ENCODE results near the gene S1PR3. TPM values are rescaled to one million over a fixed set of nuclear protein-coding genes. Genes with fewer than 3 reads are reported as not detected.

S1PR3 gene
- total and polyA plus RNA-seq, 9 of the 15 experiments (the other 6 are each of a cell fraction or from before 2014, with no cell fraction given), result 0.03 to 2.0 (median 0.29) TPM

DNA sequence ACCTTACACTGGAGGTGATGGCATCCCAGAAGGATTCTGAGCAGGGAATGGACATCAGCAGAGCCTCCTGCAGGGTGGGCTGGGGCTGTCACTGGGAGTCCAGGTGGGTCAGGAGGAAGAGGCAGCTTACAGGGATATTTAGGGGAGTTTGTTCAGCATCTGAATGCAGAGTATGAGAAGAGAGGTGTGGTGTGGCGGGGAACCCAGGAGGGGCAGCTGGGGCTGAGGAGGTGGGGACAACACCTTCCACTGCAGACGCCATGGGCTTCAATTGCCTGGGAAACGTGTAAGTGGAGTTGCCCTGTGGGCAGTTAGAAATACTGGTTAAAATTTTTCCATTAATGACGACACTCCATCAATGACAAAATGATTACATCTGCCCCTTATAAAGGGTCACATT lies 33.5 kb downstream of the S1PR3 start:
- no peak for DNase-seq (ENCODE audit: extremely low read depth in 1 of 4, low spot score in 3 of 4)
- Histone ChIP-seq H3K36me3 (ENCODE audit: control insufficient read depth, insufficient read depth, low read length) (no peaks in the 10 kb centered on the region), H3K27me3 (ENCODE audit: control insufficient read depth in 2 of 2, insufficient read depth in 2 of 2, low read length in 2 of 2) (no peaks in the 10 kb centered on the region), H3K9me3 (replicated peaks; ENCODE audit: control insufficient read depth, insufficient read depth, low read depth, low read length) (no peaks in the 10 kb centered on the region), H3K4me2 (ENCODE audit: insufficient read depth, low read length) (no peak overlapping the region), H3K9me1 (ENCODE audit: control insufficient read depth, insufficient read depth, low read length) (no peaks in the 10 kb centered on the region), H4K20me1 (replicated peaks; ENCODE audit: control insufficient read depth, insufficient read depth, low read length) (no peaks in the 10 kb centered on the region), H3K9ac (ENCODE audit: insufficient read depth in 1 of 2, low read depth in 2 of 2, low read length in 2 of 2) (no peak overlapping the region), H3K4me1 (replicated peaks in 1 of 2; ENCODE audit: control insufficient read depth in 2 of 2, insufficient read depth in 2 of 2, low read length in 2 of 2) (no peaks in the 10 kb centered on the region), H3K4me3 (no peak overlapping the region), H3K27ac (ENCODE audit: extremely low read depth, low read depth, low read length) (no peak overlapping the region), H3K79me2 (ENCODE audit: control insufficient read depth, insufficient read depth, low read length) (no peaks in the 10 kb centered on the region), H2AFZ (ENCODE audit: low read depth, low read length) (no peak overlapping the region)
- 0% methylated on average over 2 of the region's 4 CpGs for WGBS (ENCODE audit: insufficient coverage, low coverage, missing lambda C conversion rate)
- ATAC-seq, result no peak
- intact Hi-C loops (cut with micrococcal nuclease), result no loop called here
- ChIA-PET POLR2A (interaction anchor here (0.6 kb wide), 1 partner anchor 286 kb away, joined by 3 read pairs; no protein-coding TSS in a partner anchor), CTCF (ENCODE audit: low intra/inter-chr PET ratio) (no interaction called here)
- in situ Hi-C loops (cut with MboI), result loop anchor here (25.0 kb wide), 1 partner anchor 1062 kb away; the partner anchor contains the start of gene CDK20
- BruUV-seq (replicated peaks), result no TSS peak
- no peak for FAIRE-seq
- TF ChIP-seq JUND (IDR thresholded peaks at IDR 0.05; ENCODE audit: borderline replicate concordance, low read depth, low read length) (no peak), JUND (tag; IDR thresholded peaks at IDR 0.05; ENCODE audit: borderline replicate concordance, low read depth, low read length) (no peak), ELF2 (CRISPR knock-in tag; IDR thresholded peaks at IDR 0.05) (no peak), ZNF146 (CRISPR knock-in tag; IDR thresholded peaks at IDR 0.05; ENCODE audit: unreplicated experiment) (no peak), RNF2 (IDR thresholded peaks at IDR 0.05) (no peak), BRCA1 (IDR thresholded peaks at IDR 0.05) (no peak), BRCA1 (CRISPR knock-in tag; IDR thresholded peaks at IDR 0.05) (no peak), SREBF1 (IDR thresholded peaks at IDR 0.05; ENCODE audit: borderline replicate concordance, low read depth, low read length) (no peak), FOXM1 (IDR thresholded peaks at IDR 0.05; ENCODE audit: low read depth) (no peak), FOXM1 (CRISPR knock-in tag; IDR thresholded peaks at IDR 0.05; ENCODE audit: low read depth) (no peak), KLF13 (tag; IDR thresholded peaks at IDR 0.05; ENCODE audit: borderline replicate concordance, low read depth) (no peak), NBN (IDR thresholded peaks at IDR 0.05; ENCODE audit: low read depth) (no peak), ZNF121 (CRISPR knock-in tag; conservative IDR thresholded peaks at IDR 0.05) (no peak), MEIS2 (IDR thresholded peaks at IDR 0.05; ENCODE audit: partially characterized antibody) (no peak), ZNF197 (CRISPR knock-in tag; IDR thresholded peaks at IDR 0.05; ENCODE audit: low read depth) (no peak), DIDO1 (tag; IDR thresholded peaks at IDR 0.05; ENCODE audit: low read depth) (no peak)
- TF ChIP-seq, protein P1, sequence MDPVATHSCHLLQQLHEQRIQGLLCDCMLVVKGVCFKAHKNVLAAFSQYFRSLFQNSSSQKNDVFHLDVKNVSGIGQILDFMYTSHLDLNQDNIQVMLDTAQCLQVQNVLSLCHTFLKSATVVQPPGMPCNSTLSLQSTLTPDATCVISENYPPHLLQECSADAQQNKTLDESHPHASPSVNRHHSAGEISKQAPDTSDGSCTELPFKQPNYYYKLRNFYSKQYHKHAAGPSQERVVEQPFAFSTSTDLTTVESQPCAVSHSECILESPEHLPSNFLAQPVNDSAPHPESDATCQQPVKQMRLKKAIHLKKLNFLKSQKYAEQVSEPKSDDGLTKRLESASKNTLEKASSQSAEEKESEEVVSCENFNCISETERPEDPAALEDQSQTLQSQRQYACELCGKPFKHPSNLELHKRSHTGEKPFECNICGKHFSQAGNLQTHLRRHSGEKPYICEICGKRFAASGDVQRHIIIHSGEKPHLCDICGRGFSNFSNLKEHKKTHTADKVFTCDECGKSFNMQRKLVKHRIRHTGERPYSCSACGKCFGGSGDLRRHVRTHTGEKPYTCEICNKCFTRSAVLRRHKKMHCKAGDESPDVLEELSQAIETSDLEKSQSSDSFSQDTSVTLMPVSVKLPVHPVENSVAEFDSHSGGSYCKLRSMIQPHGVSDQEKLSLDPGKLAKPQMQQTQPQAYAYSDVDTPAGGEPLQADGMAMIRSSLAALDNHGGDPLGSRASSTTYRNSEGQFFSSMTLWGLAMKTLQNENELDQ (CRISPR knock-in tag; IDR thresholded peaks at IDR 0.05; ENCODE audit: borderline replicate concordance), result no peak
- TF ChIP-seq, protein P2, sequence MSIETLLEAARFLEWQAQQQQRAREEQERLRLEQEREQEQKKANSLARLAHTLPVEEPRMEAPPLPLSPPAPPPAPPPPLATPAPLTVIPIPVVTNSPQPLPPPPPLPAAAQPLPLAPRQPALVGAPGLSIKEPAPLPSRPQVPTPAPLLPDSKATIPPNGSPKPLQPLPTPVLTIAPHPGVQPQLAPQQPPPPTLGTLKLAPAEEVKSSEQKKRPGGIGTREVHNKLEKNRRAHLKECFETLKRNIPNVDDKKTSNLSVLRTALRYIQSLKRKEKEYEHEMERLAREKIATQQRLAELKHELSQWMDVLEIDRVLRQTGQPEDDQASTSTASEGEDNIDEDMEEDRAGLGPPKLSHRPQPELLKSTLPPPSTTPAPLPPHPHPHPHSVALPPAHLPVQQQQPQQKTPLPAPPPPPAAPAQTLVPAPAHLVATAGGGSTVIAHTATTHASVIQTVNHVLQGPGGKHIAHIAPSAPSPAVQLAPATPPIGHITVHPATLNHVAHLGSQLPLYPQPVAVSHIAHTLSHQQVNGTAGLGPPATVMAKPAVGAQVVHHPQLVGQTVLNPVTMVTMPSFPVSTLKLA (conservative IDR thresholded peaks at IDR 0.05), result no peak
- TF ChIP-seq, protein P3, sequence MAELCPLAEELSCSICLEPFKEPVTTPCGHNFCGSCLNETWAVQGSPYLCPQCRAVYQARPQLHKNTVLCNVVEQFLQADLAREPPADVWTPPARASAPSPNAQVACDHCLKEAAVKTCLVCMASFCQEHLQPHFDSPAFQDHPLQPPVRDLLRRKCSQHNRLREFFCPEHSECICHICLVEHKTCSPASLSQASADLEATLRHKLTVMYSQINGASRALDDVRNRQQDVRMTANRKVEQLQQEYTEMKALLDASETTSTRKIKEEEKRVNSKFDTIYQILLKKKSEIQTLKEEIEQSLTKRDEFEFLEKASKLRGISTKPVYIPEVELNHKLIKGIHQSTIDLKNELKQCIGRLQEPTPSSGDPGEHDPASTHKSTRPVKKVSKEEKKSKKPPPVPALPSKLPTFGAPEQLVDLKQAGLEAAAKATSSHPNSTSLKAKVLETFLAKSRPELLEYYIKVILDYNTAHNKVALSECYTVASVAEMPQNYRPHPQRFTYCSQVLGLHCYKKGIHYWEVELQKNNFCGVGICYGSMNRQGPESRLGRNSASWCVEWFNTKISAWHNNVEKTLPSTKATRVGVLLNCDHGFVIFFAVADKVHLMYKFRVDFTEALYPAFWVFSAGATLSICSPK (IDR thresholded peaks at IDR 0.05; ENCODE audit: borderline replicate concordance), result no peak
